Stimulated activated CD4-positive, alpha-beta T cell treated with anti-CD3 and anti-CD28 coated beads, Interleukin-4, amount 100 ng/mL, for 4 hours (primary cell): ENCODE results near the gene FGF1.
A peak's percentile ranks its signal among the peaks of the same experiment; 100 is the strongest.

Experiments used
- DNase-seq, 2 experiments: peaks; one replicate each; pipeline ENCODE4 v3.0.0-alpha.2; 2020

The FGF1 gene

DNA sequence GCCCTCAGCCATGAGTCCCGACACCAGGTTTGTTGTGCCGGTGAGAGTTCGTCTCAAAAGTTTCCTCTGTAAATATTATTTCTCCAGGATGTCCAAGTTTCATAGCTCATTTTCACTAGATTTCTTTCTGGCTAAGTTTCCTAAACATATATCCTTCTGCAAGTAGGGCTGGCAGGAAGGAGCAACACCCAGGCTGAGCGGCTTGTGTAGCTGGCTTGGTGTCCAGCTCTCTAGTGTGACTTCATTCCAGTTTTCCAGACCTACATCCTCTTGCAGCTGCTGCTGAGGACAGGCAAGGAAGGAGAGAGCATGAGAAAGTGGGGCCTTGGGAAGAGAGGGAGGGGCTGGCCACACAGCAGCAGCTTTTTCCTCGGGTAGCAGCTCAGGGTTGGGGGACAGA, 80.3 kb downstream of the FGF1 start:
- no peak for DNase-seq

DNA sequence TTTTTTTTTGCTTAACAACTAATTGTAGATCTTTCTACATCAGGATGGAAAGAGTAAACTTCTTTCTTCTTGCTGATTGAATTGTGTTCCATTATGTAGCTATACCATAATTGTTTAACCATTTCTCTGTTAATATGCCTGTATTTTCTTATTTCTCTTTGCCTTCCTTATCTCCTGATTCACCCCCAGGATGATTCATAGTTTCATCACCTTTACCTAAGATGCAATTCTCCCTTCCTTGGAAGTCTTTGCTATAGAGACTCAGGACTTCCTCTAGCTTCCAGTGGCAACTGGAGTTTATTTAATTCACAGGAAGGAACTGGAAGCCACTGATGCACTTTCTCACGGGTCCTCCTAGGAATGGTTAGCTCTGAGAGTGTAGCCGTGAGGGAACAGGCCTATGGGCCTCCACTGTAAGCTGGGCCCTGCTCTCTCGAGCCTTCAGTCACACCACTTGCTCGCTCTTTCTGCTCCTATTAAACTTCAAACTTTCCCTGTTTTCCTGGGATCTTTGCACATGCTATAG, 83.1 kb downstream of the FGF1 start:
- no peak for DNase-seq

DNA sequence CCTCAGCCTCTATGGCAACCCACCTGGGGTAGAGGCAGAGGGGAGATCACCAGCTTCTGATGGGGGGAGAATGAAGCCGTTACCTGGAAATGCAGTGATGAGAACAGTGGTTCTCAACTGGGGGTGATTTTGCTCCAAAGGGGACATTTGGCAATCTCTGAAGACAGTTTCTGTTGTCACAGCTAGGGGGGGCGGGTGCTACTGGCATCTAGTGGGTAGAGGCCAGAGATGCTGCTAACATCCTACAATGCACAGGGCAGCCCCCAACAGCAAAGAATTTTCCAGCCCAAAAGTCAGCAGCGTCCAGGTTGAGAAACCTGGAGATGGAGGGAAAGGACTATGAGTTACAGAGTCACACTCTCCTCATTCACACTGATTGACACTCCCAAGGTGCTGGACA, 84.5 kb downstream of the FGF1 start:
- no peak for DNase-seq

DNA sequence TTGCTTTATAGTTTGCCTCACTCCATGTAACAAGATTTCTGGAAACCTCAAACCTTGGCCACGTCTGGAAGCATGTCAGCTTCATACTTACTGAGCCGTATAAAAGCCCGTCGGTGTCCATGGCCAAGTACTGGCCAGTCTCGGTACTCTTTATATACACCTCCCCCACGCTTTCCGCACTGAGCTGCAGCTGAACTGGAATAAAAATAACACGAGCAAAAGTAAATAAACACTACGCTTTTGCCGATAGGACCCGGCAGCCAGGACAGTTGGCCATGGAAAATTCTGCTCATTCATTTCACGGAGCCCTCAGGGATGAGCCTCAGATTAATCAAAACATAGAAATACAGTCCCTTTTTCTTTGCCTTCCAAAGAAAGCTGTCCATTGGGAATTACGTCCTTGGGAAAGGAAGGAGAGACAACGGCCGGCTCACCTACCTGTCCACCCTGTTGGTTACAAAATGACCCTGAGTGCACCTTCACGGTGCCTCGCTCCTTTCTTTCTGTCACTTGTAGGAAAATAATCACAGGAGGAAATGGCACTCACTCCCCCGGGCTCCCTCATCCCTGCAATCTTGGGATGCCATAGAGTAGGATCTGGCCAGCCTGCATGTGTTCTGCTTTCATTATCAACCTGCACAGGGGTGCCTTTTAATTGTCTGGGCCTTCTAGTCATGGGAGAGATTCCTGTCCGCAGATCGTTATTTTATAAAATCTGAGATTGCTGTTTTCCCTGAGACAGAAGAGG, 85.1 kb downstream of the FGF1 start:
- DNase-seq, result no peak

DNA sequence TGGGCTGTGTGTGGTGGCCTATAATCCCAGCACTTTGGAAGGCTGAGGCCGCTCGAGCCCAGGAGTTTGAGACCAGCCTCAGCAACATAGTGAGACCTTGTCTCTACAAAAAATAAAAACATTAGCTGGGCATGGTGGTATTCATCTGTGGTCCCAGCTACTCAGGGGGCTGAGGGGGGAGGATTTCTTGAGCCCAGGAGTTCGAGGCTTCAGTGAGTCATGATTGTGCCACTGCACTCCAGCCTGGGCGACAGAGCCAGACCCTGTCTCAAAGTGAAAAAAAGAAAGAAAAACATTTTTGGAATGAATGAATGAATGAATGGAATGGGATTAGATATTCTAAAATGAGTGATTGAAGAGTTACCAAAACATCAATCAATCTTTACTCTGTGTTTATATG, 85.8 kb downstream of the FGF1 start:
- no peak for DNase-seq

DNA sequence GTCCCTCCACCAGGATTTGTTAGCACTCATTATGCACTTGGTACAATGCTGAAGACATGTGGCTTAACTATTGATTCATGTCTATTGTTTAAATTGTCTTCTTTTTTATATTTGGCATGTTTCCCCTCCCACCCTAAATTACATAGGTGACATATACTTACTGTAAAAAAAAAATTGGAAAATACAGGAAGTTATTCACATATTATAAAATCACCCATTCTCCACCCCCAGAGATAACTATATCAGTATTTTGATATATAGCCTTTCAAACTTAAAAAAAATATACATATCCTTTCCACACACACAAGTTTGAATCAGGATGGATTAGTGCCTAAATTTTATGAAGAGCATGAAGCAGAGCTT, 87.6 kb downstream of the FGF1 start:
- DNase-seq, result no peak

DNA sequence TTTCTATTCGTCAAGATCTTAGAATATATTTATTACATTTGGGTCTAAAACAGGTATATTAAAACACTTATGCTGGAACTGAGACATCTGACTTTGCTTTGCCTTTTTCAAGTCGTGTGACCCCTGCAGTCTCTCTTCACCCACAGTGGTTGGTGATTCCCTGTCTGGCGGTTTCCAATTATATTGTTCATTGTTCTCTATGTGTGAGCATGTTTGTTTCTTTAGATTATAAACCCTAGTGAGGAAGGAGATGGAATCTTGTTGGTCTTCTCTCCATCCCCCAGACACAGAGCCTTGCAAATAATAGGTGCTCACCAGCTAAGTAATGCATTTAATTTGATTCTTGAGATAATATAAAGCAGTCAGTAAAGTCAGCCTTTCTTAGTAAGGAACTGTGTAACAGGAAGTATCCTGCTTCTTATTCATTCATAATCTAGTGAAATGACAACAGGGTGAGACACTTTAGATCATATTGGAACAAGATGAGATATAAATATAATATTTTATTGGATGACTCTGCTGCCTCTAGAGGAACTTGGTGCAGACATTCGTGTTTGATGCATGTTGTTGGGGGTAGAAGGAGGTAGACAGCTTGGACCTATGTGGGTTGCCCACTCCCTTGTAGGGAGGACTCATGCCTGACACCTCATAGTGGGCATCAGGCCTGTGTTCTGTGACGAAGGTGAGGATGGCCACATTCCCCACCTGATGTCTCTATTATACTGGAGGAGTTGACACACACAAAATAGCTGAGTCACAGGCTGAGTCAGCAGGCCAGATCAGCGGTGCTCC, 88.1 kb downstream of the FGF1 start:
- DNase-seq, result peak; percentile 2 to 38

DNA sequence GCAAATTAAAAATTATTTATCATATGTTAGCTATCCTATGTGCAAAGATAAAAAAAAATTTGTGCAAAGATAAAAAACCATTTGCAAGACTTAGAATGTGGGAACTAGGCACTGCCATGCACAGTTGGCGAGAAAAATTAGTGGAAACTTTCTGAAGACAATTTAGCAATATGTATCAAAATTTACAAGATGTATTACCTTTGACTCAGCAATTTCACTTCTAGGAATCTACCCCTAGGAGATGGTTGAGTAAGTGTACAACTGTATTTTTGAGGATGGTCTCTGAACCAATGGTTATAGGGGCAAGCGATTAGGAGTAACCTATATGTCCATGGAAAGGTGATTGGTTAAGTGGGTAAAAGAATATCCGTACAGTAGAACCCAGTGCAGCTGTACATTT, 88.9 kb downstream of the FGF1 start:
- no peak for DNase-seq

DNA sequence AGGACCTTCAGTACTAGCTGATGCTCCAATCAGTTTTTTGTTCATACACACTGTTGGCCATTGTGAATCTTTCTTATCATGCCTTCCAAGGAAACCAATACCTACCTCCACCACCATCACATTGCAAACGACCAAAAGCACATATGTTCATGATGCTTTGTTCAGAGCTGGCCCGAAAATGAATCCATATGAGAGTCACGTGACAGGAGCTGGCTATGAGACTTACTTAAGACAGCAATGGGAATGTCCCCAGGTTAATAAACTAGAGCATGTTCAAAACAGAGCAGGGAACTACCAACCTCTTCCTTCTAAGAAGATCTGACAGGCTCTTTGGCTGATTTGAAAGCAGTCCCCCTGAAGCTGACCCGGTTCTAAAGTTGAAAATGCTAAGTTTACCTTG, 93.5 kb downstream of the FGF1 start:
- DNase-seq, result no peak

DNA sequence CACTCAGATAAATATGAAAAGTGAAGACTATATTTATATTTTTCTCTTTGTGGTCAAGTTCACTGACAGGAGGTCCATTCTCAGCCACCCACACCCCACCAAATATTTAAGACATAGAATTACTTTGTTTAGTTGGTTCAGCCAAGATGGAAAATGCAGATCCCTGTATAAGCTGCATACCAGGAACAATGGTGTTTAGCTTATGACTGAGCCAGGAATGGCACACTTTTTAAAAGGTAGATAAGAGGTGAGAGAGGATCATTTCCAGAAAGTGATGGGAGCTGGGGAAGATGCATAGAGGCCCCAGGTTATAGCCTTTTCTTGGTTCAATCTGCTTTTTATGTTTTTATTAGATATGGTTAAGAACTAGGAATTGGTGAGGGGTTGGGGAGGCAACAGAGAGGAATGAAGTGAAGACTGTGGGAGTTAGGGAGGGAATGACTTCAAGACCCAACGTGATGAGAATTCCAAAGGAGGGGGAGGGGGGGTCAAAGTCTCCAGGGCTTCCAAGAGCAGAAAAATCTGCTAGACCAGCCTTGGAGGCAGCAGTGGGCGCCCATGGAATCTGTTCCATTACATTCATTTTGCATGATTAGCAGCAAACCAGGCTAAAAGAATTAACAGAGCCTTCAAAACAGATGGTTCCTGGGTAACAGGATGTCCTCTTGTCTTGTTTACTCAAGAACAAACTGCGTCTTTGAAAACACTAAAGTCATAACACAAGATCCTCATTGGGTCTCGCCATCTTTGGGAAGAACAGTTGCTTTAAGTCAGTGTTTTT, 95.2 kb downstream of the FGF1 start:
- DNase-seq, result no peak

DNA sequence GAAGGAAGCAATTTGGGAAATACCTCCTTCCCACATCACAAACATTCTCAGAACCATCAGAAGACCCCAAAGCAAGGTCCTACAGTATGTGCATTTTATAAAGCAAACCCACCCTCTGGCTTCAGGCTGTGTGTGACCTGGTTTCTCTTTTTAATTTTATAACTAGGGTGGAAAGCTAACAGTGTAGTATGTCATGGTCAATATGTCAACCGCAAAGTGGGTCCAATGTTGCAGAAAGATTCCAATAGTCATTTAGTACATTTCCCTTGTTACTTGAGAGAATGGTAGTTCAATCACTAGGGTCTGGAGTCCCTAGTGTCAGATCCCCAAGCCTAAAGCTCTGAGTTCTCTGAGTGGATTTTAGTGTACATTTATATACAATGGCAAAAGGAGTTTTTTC, 96.2 kb downstream of the FGF1 start:
- no peak for DNase-seq

DNA sequence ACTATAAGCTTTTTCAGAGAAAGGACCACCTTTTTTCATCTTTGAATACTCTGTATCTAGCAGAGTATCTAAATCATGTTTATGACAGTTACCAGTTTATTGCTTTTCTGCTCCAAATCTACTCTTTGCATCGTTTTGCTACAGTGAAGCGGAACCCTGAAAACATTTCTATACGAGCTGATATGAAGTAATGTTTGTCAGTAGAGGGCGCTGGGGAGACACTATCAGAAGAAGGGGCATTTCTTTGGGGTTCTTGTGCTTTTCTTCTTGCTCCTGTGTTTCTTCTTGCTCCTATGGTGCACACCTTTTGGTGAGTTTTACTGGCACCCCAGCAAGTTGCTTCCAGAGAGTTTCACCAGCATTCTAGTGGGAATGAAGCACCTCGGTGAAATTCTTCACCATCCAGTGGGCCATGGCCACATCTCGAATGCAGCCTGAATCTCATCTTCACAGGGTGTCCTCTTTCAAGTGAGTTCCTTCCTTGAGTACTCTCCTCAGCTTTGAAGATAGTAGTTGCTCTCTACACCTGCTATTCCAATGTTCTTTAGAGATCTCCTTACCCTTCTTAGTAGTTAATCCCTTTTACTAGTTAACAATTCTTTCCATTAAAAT, 98.4 kb downstream of the FGF1 start:
- DNase-seq, result no peak

DNA sequence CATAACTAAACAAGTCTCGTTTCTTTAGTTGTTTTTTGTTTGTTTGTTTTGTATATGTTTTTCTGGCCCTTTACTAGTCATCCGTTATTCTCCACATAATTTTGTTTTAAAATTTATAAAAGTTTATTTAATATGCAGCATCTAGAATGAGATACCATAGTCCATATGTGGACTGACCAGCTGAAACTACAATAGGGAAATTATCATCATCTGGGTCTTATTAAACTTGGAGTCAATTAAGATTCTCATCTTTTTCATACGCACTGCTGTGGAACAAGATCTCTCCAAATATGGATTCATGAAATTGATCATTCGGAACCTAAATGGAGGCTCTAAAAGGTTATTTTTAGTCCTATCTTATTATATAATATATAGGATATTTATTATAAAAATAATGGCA, 99.3 kb downstream of the FGF1 start:
- no peak for DNase-seq

DNA sequence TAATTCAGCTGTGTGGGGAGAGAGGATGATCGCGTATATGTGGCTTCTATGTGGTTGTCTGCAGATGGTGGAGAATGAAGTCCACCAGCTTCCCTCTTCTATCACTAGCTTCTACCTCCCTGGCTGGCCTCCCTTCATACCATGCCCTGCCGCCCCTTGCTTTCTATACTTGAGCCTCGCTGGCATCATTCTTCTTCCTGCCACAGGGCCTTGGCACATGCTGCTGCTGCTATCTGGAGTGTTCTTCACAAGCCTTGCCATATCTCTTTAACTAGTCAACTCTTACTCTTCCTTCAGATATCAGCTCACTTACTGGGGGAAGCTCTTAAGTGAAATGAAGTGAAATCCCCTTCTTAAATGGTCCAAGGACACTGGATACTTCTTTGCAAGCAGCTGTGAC, 100.4 kb downstream of the FGF1 start:
- DNase-seq, result no peak

DNA sequence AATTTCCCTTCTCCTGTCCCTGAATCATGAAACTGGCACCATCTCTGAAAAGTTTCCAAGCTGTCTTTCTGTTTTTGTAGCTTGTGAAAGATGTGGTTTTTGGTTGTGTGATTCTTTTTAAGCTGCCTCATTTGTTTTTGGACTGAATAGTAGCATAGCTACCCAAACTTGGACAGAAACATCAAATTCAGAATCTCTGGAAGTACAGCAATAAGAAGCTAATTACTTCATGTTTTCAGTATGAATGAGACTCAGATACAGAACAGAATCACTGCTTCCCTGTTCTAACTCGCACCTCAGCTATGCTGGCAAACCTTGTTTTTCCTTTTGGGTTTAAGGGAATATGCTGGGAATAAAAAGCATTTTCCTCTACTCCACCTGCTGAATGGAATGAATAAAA, 101.0 kb downstream of the FGF1 start:
- no peak for DNase-seq

DNA sequence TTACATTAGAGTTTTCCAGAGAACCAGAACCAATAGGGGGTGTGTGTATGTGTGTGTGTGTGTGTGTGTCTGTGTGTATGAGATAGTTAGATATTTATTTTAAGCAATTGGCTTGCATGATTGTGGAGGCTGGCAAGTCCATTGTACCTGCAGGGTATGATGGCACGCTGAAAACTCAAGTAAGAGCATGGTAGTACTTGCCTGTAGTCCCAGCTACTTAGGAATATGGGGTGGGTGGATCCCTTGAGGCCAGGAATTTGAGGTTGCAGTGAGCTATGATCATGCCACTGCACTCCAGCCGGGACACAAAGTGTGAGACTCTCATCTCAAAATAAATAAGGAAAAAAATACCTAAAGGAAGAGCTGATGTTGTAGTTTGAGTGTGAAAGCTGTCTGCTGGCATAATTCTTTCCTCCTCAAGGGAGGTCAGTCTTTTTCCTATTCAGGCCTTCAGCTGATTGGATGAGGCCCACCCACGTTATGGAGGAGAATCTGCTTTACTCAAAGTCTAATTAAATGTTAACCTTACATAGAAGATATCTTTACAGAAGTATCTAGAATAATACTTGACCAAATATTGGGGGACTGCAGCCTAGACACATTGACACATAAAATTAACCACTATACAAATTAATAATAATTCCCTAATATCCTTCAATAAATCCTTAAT, 107.6 kb downstream of the FGF1 start:
- no peak for DNase-seq

DNA sequence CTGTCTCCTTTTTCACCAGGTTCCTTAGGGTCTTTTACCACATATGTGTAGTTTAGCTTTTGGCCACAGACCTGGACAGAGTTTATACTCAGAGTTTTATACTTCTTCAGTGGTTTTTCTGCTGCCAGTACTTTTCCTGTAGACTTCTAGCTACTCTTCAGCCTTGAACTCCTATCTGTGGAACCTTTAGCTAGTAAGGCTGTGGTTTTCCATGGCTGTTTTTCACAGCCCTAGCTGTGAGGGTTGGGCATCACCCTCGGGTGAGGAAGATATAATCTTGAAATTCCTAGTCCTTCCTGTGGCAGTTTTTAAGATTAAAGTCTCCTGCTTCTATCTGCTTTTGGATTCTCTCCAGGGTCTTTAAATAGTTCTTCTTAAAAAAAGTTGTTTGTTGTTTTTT, 109.1 kb downstream of the FGF1 start:
- DNase-seq, result no peak

DNA sequence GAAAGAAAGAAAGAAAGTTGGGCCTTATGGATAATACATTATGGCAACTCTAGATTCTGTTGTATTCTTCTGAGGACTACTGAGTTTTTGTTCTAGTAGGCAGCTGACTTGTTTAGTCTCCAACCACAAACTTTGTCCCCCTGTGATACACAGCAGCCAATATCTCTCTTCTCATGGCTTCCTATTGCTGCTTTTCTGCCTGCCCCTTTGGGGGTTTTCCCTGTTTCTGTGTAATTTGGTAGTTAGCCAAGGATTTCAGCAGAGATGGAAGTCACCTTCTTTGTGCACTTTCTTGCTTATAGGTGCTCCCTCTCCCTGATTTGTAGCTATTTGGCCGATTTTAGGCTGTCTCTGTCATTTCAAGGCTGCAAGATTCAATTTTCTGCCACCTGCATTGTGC, 109.6 kb downstream of the FGF1 start:
- no peak for DNase-seq

DNA sequence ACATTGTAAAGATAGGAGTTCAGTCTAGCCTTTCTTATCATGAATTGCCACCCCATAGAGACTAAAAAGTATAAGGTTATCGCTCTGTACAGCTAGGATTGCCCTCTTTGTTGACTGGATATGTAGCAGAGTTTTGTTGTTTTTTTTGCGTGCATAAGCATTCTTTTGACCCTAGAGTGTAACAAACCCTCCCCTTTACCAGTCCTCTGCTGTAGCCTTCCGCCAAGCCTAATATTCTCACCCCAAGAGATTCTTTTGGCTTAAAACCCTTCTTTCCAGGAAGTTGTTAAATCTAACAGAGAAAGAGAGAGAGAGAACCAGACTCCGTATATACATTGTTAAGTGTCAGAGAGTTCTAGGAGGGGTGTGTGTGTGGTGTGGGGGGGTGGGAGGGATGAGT, 113.9 kb downstream of the FGF1 start:
- DNase-seq, result no peak

DNA sequence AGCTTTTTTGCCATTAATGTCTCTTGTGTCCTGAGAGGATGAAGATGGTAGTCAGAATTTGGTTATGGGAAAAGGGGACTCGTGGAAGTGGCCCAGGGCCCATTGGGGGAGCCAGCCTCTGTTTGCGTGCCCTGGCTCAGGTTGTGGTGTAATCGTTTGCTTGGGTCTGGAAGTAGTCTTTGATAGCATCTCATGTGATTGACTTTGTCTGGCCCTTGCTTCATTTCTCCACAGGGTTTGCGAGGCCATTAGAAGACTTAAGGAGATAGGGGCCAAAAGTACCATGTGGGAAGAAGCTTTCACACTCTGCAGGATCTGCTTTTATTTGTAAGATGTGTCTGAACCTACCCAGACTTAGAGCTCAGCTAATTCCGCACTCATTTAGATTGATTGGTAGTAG, 114.5 kb downstream of the FGF1 start:
- DNase-seq, result no peak

DNA sequence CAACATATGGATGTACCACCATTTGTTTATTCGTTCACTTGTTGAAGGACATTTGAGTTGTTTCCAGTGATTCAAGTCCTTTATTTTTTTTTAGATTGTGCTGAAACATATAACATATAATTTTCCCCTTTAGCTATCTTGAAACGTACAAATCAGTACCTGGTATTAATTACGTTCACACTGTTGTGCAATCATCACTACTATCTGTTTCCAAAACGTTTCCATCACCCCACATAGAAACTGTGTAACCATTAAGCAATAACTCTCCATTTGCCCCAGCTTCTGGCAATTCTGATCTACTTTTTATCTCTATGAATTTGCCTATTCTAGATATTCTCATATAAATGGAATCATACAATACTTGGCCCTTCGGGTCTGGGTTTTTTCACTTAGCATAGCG, 116.0 kb downstream of the FGF1 start:
- no peak for DNase-seq

DNA sequence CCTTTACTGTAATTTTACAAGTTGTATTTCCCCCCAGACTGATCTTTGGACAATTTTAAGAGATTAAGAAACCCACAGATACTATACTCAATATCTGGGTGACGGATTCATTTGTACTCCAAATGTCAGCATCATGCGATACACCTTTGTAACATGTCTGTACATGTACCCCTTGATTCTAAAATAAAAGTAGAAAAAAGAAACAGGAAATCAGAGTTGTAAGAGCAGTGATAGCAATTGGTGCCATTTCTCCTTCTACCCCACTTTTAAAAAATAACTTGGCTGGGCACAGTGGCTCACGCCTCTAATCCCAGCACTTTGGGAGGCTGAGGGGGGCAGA, 116.9 kb downstream of the FGF1 start:
- no peak for DNase-seq
